HG02938 (cell line): Measurements from ENCODE around the gene BMP6.
"Not testable (repeated sequence)": the region's sequence is repeated elsewhere in the genome, so short reads cannot be mapped to it uniquely, and the experiment has no call there.

Experiments used
- ATAC-seq: cut with Tn5 transposase; IDR thresholded peaks from one replicate; pipeline ENCODE4 v1.9.1; 2021; ENCODE audit warnings: mild to moderate bottlenecking, moderate library complexity; ENCODE audit not compliant: unreplicated experiment

The BMP6 gene

GRCh38 chr6:7786214-7786661 is 60.3 kb downstream of the BMP6 start:
- ATAC-seq: no peak

- no peak for ATAC-seq
These were observed 61.3 kb downstream of the BMP6 start for GRCh38 chr6:7787137-7787608.

GRCh38 chr6:7787731-7788130 is 61.8 kb downstream of the BMP6 start:
- ATAC-seq: no peak

DNA sequence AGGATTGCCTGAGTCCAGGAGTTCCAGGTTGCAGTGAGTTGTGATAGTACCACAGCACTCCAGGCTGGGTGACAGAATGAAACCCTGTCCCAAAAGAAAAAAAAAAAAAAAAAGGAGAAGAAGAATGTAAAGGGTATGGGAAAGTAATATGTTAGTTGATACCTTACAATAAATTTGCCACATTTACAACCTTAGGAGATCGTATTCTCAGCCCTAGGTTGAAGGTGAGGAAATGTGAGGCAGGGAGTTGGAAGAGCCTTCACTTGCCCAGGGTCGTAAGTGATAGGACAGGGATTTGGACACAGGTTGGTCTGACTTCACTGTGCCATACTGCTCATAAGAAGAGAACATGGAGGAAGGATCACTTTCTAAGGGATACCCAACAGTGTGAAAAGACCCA is 68.6 kb downstream of the BMP6 start:
- no peak for ATAC-seq

- ATAC-seq: no peak
These were observed 71.5 kb downstream of the BMP6 start for GRCh38 chr6:7797386-7797785.

DNA sequence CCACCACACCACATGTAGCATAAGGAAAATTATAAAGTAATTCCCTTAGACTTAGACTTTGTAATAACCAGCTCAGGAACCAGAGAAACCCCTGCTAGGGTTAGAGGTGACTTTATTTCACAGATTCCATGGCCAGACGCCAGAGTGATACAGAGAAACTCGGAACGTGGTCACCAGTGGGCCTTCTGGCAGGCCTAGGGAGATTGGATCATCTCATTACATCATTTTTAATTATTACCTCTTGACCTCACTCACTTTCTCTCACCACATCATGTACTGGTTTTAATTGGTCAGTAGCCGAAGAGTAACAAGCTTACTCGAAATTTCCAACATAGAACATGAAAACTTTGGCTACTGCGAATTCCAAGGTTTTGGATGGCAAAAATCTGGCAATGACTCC is 72.9 kb downstream of the BMP6 start:
- no peak for ATAC-seq

DNA sequence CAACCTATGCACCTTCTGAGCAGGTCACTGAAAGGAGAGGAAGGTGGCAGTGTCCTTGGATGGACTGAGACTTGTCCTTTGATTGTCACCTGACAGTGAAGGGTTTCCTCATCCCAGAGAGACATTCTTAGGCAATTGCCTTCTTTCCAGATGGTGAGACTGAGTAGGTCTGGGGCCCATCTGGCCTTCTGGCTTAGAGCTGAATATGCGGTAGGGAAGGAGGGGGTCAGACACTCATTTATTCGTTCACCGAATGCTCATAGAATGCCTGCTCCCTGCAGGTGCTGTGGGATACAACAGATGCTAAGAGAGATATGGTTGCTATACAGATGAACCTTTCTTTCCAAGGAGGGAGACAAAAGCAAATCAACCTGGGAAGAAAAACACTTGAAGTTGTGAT is 76.8 kb downstream of the BMP6 start:
- no peak for ATAC-seq

DNA sequence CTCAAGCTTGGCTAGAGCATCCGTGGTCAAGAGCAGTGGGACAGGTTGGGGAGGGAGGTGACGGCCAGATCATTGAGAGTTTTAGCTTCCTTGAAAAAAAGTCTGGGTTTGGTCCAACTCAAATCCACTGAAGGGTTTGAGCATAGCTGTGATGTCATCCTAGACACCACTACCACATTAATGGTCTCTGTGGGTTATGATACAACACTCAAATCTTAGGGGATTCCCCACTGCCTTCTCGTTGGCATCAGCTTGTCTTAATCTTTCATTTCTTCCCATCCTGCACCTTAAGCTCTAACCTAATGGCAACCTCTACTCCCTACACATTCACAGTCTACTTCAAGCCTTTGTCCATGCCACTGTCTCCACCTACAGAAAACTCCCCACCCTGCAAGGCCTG is 77.3 kb downstream of the BMP6 start:
- ATAC-seq: no peak

DNA sequence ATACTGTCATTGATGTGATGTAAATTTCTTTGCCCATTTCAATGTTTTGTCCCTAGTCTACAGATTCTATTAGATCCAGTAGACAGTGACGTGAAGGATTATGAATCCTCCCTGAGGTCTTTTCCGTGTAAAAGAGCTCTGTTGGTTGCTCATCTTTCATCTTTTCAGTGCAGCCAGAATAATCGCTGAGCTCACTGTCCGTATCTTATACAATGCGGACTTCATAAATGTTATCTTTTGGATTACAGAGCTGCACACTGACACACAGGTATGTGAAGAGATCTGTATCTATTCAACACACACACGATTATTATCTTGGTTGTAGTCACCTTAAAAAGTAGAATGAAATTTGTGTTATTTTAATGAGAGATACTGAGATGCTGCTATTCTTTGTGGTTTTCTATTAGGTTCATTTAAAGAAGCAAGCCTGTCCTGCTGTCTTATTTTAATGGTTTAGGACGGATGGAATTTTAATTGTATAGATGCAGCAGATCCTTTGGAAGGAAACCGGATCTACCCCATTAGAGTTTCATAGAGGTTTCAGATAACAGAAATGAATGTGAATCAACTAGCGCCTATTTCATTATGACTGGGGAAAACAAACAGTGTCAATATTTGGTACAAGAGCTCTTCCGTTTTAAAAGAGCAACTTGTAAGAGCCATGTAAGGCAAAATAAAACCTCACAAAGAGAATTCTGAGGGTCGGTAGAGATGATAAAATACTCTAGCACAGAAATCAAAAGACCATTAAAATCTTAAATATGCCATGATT is 79.4 kb downstream of the BMP6 start:
- no peak for ATAC-seq

DNA sequence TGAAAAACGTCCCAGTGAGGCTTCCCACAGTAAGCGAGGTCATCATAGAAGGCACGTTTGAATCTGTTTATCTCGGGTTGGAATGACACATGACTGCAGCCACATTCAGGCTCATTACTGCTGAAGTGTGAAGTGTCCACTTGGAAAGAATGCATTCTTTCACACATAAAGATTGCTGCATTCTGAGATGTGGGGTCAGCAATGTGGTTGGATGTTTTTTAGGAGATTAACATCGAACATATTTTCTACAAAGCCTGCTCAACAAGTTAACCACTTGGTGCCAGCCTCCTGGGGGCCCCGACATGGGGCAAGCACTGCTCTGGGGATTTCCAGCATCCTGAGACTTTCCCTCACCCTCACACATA is 79.9 kb downstream of the BMP6 start:
- no peak for ATAC-seq

DNA sequence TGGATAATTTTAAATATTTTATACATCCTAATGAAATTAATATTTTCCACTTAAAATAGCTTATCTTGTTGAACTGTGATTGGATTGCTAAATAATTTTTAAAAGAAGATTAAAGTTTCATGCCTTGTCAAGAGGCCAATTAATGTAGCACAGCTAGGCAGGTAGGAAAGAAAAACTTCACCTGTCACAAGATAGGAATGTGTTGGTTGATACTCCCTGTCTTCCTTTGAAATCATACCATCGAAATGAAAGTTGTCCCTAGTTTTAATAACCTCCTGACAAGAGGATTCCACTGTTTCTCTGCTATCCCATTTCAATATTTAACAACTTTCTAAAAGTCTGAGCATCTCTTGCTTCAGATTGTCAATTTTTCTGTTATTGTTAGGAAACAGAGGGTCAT is 80.8 kb downstream of the BMP6 start:
- ATAC-seq: no peak

GRCh38 chr6:7809346-7809745 is 83.4 kb downstream of the BMP6 start:
- ATAC-seq: no peak

- no peak for ATAC-seq
These were observed 85.5 kb downstream of the BMP6 start for GRCh38 chr6:7811441-7811840.

DNA sequence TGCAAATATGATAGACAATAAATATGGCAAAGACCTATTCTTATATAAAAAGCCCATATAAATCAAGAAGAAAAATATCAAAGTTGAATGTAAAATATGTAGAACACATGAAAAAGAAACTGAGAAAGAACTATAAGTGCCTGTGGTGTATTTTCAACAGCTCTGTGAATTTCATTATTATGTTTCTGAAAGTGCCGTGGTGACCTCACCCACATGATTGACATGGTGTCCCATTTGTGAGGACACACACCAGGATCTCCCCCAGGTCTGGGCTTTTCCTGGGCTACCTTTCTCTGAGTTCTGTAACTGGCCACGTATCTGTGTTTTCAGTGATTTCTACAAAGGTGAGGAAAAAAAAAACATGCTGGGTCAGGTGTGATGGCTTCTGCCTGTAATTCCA is 86.7 kb downstream of the BMP6 start:
- no peak for ATAC-seq

DNA sequence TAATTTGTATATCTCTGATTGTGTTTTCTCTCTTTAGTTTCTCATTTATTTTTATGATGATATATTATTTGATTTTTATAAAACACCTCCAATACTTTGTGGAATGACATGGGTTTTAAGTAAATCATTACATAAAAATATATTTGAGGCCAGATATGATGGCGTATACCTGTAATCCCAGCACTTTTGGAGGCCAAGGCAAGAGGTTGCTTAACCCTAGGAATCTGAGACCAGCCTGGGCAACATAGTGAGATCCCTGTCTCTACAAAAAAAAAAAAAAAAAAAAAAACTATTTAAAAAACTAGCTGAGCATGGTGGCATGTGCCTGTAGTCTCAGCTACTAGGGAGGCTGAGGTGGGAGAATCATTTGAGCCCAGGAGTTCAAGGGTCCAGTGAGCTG is 87.3 kb downstream of the BMP6 start:
- ATAC-seq: no peak

DNA sequence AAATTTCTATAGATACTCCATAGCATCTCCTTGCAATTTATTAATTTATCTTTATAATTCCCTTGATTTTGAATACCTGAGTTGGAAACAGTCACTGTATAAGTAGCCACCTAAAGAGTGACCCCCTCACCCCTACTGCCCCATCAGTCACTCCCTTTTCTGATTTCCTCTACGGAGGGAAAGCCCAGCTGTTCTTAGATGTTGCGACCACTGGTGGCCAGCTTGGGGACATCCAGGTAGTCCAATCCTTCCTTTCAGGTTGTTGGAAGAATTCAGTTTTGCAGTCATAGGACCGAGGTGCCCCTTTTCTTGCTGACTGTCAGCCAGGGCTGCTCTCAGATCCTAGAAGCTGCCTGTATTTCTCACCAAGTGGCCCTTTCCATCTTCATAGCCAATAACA is 87.8 kb downstream of the BMP6 start:
- ATAC-seq: no peak

DNA sequence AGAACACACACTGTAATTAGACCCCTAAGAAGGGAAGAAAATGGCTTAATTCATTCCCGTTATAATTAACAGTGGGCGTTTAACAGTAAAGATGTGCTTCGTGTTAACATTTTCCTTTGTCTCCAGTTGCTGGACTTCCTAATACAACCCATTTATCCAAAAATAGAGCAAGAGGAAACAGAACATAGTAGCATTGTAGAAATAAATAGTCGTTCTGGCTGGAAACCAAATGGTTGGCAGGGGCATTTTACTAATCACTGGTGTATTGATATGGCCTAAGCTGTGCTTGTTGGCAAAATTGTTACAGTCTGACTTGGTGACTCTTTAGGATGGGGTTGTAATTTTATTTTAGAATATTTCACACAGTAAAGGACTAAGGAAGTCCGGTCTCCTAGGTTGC is 89.8 kb downstream of the BMP6 start:
- ATAC-seq: no peak

DNA sequence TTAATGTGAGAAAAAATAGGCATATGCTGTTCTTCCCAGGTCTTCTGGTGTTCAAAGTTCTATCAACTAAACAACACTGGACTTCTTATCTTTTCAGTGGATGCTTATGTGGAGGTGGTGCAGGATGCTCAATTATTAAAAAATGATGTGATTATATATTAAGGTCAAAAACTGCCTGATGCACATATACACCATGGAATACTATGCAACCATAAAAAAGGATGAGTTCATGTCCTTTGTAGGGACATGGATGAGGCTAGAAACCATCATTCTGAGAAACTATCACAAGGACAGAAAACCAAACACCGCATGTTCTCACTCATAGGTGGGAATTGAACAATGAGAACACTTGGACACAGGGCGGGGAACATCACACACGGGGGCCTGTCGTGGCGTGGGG is 91.3 kb downstream of the BMP6 start:
- ATAC-seq: not testable (repeated sequence)

GRCh38 chr6:7818257-7819214 is 92.6 kb downstream of the BMP6 start:
- no peak for ATAC-seq

GRCh38 chr6:7819431-7820015 is 93.6 kb downstream of the BMP6 start:
- no peak for ATAC-seq

DNA sequence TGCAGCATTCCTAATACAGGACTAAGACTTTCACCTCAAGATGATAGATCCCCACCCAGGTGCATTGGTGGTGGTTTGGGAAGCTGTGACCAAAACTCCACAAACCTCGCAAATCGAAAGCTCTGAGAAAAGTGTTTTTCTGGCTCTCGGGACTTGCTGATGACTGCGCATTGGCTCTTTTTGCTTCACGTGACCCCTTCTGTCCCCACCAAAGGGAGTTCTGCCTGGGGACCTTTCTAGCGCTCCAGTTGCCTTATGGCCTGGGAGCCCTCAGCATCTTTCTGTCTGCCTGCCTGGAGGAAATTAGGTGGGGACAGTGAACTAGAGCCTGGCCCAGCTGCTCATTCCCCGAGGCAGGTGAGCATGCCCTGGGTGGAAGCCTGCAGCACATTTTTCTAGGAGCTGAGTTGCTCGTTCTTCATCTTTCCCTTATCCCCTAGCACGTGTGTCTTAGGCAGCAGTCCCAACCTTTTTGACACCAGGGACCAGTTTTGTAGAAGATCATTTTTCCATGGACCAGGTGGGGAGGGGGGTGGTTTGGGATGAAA is 94.5 kb downstream of the BMP6 start:
- no peak for ATAC-seq
